Measurements from ENCODE around the gene KLF8.
"Not testable (repeated sequence)": the region's sequence is repeated elsewhere in the genome, so short reads cannot be mapped to it uniquely, and the experiment has no call there.

Gene KLF8

DNA sequence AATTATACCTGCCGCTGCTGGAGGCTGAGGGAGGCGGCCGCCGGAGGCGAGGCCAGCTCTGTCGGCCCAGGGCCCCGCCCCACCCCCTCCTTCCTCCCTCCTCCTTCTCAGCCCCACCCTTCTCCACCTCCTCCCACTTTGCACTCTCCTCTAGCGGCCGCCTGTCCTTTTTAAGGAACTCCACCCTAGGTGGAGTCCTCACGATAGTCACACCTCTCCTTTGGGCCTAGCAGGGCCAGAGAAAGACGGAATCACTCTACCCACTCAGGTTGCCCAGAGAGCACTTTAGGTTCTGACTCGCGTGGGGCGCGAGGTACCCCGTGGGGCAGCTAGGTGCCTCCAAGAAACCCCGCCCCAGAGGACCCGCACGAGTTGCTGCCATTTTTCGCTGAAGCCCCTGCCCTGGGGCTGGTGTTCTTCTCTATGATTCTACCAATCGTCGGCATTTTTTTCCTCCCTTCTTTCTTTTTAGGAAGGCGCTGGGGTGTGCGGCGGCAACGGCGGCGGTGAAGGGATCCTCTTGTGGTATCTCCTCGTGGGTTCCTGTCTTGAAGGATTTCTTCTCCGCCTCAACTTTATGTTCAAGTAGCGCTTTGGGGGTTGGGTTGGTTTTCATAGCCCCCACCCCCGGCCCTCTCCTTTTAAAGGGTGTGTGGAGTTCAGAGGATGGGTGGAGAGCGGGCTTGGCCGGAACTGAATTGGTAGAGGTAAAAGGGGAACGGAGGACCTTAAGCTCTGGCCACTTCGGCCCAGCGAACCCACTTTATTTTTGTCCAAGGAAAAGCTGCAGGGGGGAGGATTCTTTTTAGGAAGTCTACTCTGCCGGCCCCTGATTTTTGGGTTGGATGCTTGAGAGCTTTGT lies at the start of gene KLF8:
Gene KLF8 (plus strand): TSS at position 136 of the 862 bp plus-strand sequence. CDS start 979 bp downstream, outside the sequence.
- no peak for DNase-seq (ENCODE audit: low read depth in 2 of 2, low spot score in 1 of 2)

DNA sequence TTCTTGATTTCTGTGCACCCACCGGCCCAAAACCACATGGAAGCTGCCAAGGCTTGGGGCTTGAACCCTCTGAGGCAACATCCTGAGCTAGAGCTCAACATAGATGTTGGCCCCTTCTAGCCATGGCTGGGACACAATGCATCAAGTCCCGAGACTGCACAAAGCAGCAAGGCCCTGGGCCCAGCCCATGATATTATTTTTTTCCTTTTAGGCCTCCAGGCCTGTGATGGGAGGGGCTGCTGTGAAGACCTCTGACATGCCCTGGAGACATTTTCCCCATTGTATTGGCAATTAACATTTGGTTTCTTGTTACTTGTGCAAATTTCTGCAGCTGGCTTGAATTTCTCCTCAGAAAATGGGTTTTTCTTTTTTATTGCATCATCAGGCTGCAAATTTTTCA lies 25.2 kb upstream of the KLF8 start:
- not testable (repeated sequence) for DNase-seq (ENCODE audit: low read depth in 2 of 2, low spot score in 1 of 2)

GRCh38 chrX:56211701-56212100 lies 20.5 kb upstream of the KLF8 start:
- no peak for DNase-seq (ENCODE audit: low read depth in 2 of 2, low spot score in 1 of 2)

- DNase-seq (ENCODE audit: low read depth in 2 of 2, low spot score in 1 of 2): no peak
Observed at GRCh38 chrX:56216332-56216731, 15.8 kb upstream of the KLF8 start.

DNA sequence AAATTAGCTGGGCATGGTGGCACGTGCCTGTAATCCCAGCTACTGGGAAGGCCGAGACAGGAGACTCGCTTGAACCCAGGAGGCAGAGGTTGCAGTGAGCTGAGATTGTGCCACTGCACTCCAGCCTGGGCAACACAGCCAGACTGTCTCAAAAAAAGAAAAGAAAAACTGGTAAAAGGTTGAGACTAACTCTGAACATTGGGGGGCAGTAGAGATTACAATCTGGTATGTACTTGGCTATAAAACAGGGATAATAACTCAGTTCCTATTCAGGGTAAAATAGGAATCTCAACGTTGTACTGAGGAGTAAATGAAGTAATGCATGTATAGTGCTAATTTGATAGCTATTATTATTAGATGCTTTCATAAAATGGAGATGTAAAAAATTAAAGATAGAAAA lies 12.5 kb upstream of the KLF8 start:
- no peak for DNase-seq (ENCODE audit: low read depth in 2 of 2, low spot score in 1 of 2)

DNA sequence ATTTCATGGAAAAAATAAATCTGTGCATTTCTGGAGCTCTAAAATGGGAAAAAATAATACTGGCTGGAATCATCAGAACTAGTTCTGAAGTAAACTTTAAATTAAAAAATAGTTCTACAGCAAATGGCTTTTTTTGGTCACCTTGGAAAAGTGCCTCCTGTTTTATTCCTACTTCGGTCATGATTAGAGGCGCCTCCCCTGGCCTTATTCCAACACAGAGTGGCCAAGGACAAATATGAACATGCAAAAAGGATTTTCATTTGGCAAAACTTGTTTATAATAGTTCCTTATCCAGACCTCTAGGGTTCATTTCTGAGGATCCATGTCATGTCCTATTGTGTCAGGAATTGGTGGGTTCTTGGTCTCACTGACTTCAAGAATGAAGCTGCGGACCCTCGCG lies 11.1 kb upstream of the KLF8 start:
- DNase-seq (ENCODE audit: low read depth in 2 of 2, low spot score in 1 of 2): no peak

DNA sequence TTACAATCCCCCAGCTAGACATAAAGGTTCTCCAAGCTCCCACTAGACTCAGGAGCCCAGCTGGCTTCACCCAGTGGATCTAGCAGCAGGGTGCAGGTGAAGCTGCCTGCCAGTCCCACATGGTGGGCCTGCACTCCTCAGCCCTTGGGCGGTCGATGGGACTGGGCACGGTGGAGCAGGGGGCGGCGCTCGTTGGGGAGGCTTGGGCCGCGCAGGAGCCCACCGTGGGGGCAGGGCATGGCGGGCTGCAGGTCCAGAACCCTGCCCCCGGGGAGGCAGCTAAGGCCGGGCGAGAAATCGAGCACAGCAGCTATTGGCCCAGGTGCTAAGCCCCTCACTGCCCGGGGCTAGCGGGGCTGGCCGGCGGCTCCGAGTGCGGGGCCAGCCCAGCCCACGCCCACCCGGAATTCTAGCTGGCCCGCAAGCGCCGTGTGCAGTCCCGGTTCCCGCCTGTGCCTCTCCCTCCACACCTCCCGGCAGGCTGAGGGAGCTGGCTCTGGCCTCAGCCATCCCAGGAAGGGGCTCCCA lies 9.6 kb upstream of the KLF8 start:
- no peak for DNase-seq (ENCODE audit: low read depth in 2 of 2, low spot score in 1 of 2)

- no peak for DNase-seq (ENCODE audit: low read depth in 2 of 2, low spot score in 1 of 2)
Observed at GRCh38 chrX:56226980-56227379, 5.2 kb upstream of the KLF8 start.

DNA sequence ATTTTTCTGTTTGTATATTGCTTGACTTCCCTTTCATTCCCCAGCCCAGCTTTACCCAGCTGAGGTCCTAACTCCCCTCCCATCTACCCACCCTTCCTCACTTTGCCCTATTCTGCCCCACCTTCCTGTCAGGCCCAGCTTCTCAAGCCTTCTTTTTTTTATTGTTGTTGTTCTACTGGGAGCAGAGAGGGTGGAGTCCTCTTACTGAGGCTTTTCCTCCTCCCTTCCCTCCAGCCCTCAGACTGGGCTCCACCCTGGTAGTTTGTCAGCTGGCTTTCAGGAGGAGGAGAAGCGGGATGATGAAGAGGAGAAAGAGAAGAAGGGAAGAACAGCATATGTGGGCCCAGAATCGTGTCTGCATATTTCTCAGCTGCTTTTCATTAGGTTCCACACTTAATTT lies 3.2 kb upstream of the KLF8 start:
- no peak for DNase-seq (ENCODE audit: low read depth in 2 of 2, low spot score in 1 of 2)

GRCh38 chrX:56231537-56232090 lies 542 bp upstream of the KLF8 start:
- no peak for DNase-seq (ENCODE audit: low read depth in 2 of 2, low spot score in 1 of 2)

GRCh38 chrX:56233100-56233499 lies 944 bp downstream of the KLF8 start:
- DNase-seq (ENCODE audit: low read depth in 2 of 2, low spot score in 1 of 2): no peak

DNA sequence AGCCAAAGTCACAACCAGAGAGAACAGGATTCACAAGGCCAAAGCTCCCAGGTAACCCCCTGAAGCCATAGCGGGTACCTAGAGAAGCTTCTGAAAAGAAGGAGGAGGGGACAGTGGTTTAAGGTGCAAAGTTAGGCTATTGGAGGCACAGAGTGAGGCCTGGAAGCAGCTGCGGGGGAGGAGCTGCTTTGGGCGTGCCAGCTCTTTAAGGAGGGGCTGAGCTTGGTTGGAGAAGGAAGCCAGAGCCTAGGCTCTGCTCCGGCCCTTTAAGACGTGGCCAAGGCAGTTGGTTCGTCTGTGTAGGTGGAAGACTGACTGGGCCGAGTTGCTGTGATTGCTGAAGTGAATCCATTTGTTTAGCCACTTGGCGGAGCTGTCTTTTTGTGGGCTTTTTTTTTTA lies 1.5 kb downstream of the KLF8 start:
- no peak for DNase-seq (ENCODE audit: low read depth in 2 of 2, low spot score in 1 of 2)

DNA sequence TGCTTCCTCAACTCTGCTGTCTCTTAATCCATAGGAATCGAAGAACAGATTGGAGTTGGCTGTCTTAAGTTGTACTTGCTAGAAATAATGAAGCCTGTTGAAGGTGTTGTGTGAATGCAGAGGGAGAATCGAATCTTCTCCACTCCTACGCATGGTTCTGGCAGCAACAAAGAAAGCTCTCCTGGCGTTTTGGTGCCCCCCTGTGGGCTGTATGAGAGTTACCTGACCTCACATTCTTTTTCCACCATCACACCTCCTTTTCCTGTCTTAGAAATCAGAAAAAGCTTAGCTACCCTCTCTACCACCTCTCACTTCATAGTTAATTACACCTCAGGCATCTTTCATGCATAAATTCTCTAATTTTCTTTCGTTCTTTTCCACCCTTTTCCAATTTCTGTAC lies 16.3 kb downstream of the KLF8 start:
- DNase-seq (ENCODE audit: low read depth in 2 of 2, low spot score in 1 of 2): peak in 1 of 2 donors; percentile 5

DNA sequence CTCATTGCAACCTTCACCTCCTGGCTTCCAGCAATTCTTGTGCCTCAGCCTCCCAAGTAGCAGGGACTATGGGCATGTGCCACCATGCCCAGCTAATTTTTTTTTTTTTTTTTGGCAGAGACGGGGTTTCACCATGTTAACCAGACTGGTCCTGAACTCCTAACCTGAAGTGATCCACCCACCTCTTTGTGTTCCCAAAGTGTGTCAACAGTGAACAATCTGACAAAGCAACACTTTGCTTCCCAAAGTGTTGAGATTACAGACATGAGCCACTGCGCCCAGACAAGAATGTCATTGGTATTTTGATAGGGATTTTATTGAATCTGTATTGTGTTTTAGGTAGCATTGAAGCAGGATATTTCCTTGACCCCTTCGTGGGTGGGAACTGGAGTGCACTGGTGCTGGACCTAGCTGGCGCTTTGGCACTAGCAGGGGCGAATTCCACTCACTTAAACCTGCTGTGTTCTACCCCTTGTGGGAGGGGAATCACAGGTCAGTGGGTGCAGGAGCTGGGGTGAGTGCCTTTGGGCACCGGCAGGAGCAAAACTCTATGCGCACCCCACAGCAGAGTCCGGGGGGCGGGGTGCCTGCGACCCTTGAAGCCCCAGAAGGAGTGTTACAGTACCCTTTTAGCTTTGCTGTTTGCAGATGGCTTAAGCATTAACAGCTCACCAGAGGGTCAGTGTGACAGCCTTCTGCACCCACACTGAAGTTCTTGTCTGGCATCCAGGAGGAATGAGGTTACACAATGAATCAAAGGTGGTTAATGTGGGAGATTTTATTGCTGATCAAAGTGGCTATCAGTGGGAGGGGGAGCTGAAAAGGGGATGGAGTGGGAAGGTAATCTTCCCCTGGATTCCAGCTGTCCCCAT lies 21.9 kb downstream of the KLF8 start:
- no peak for DNase-seq (ENCODE audit: low read depth in 2 of 2, low spot score in 1 of 2)

DNA sequence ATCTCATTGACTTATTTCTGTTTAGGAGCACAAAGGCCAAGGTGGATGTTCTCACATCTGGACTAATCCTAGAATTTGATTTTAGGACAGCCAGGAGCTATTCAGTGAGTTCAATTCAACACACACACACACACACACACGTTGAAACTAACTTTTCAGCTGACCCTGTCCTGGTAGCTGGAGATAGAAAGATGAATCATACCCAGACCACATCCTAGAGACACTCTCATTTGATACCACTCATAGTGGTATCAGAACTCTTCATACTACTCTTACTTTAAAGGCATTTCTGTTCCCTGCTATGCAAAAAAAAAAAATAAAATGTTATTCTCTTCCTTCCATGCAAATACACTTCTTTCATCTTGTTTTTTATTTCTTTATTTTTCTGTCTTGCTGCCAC lies 36.7 kb downstream of the KLF8 start:
- no peak for DNase-seq (ENCODE audit: low read depth in 2 of 2, low spot score in 1 of 2)

- DNase-seq (ENCODE audit: low read depth in 2 of 2, low spot score in 1 of 2): no peak
Observed at GRCh38 chrX:56278692-56279091, 46.5 kb downstream of the KLF8 start.

DNA sequence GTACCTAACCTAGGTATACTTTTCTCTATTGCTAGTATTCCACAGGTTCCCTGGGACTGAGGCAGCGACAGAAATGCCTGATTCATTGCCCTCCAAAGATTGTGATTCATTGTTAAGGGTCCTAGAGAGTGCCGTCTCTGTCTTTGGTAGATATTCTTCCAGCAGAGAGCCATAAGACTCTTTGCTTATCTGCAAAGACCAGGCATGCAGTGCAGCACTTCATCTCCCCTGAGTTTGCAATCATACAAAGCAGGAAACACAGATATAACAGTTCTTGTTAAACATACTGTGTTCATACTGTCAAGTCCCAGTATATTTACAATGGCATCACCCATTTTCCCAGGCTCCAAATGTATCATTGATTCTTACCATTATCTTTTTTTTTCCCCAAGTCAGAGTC lies 47.7 kb downstream of the KLF8 start:
- no peak for DNase-seq (ENCODE audit: low read depth in 2 of 2, low spot score in 1 of 2)

- DNase-seq (ENCODE audit: low read depth in 2 of 2, low spot score in 1 of 2): no peak
Observed at GRCh38 chrX:56281789-56282188, 49.6 kb downstream of the KLF8 start.

- no peak for DNase-seq (ENCODE audit: low read depth in 2 of 2, low spot score in 1 of 2)
Observed at GRCh38 chrX:56284269-56284668, 52.1 kb downstream of the KLF8 start.

DNA sequence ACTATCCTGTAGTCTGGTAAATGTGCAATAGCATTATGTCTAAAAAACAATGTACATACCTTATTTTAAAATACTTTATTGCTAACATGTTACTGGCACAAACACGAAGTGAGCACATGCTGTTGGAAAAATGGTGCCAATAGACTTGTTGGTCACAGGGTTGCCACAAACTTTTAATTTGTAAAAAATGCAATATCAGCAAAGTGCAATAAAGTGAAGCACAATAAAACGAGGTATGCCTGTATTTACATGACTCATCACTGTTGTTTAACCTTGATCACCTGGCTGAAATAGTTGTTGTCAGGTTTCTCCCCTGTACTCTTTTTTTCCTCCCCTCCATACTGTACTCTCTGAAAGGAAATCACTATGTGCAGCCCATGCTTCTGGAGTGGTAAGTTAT lies 56.5 kb downstream of the KLF8 start:
- no peak for DNase-seq (ENCODE audit: low read depth in 2 of 2, low spot score in 1 of 2)

- DNase-seq (ENCODE audit: low read depth in 2 of 2, low spot score in 1 of 2): no peak
Observed at GRCh38 chrX:56289449-56289848, 57.3 kb downstream of the KLF8 start.

- no peak for DNase-seq (ENCODE audit: low read depth in 2 of 2, low spot score in 1 of 2)
Observed at GRCh38 chrX:56308726-56309125, 76.6 kb downstream of the KLF8 start.
